ENCODE results near the gene COL4A3. TPM values are rescaled to one million over a fixed set of nuclear protein-coding genes. Genes with fewer than 3 reads are reported as not detected.

The COL4A3 gene
- total RNA-seq, 4 donors from 2014 or later, result under 0.01 to 67.7 (median 10.2) TPM

GRCh38 chr2:227296671-227297405, 132.4 kb downstream of the COL4A3 start:
- TF ChIP-seq, protein P1, sequence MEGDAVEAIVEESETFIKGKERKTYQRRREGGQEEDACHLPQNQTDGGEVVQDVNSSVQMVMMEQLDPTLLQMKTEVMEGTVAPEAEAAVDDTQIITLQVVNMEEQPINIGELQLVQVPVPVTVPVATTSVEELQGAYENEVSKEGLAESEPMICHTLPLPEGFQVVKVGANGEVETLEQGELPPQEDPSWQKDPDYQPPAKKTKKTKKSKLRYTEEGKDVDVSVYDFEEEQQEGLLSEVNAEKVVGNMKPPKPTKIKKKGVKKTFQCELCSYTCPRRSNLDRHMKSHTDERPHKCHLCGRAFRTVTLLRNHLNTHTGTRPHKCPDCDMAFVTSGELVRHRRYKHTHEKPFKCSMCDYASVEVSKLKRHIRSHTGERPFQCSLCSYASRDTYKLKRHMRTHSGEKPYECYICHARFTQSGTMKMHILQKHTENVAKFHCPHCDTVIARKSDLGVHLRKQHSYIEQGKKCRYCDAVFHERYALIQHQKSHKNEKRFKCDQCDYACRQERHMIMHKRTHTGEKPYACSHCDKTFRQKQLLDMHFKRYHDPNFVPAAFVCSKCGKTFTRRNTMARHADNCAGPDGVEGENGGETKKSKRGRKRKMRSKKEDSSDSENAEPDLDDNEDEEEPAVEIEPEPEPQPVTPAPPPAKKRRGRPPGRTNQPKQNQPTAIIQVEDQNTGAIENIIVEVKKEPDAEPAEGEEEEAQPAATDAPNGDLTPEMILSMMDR (IDR thresholded peaks at IDR 0.05), result no peak
- TF ChIP-seq POLR2A (IDR thresholded peaks at IDR 0.05), result no peak
- Histone ChIP-seq H3K27ac (no peak overlapping the region), H3K36me3 (no peaks in the 10 kb centered on the region), H3K4me3 (no peak overlapping the region), H3K9me3 (no peaks in the 10 kb centered on the region), H3K4me1 (no peaks in the 10 kb centered on the region), H3K27me3 (no peaks in the 10 kb centered on the region)
- no peak for DNase-seq

GRCh38 chr2:227301523-227301922, 137.1 kb downstream of the COL4A3 start:
- Histone ChIP-seq H3K27ac (no peak overlapping the region), H3K9me3 (no peaks in the 10 kb centered on the region), H3K4me3 (no peak overlapping the region), H3K4me1 (no peaks in the 10 kb centered on the region), H3K36me3 (no peaks in the 10 kb centered on the region), H3K27me3 (no peaks in the 10 kb centered on the region)
- TF ChIP-seq, protein P1 (IDR thresholded peaks at IDR 0.05), result no peak
- TF ChIP-seq POLR2A (IDR thresholded peaks at IDR 0.05), result no peak
- DNase-seq, result no peak

DNA sequence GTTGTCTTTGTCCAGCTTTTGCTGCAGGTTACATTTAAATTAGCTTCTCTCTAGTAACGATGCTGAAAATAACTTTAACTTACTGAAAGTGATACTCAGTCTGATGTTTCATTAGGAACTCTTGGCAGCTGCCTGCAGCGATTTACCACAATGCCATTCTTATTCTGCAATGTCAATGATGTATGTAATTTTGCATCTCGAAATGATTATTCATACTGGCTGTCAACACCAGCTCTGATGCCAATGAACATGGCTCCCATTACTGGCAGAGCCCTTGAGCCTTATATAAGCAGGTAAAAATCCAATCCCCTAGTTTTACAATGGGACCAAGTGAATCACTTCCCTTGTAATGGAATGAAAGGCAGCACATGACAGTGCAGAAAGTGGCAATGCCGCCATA, 144.4 kb downstream of the COL4A3 start:
- Histone ChIP-seq H3K4me3 (no peak overlapping the region), H3K27me3 (no peaks in the 10 kb centered on the region), H3K36me3 (no peaks in the 10 kb centered on the region), H3K27ac (no peak overlapping the region), H3K9me3 (no peaks in the 10 kb centered on the region), H3K4me1 (no peaks in the 10 kb centered on the region)
- no peak for DNase-seq
- TF ChIP-seq, protein P1 (IDR thresholded peaks at IDR 0.05), result no peak
- no peak for TF ChIP-seq POLR2A (IDR thresholded peaks at IDR 0.05)

- no peak for TF ChIP-seq POLR2A (IDR thresholded peaks at IDR 0.05)
- TF ChIP-seq, protein P1 (IDR thresholded peaks at IDR 0.05), result no peak
- H3K36me3 ChIP-seq, result no peaks in the 10 kb centered on the region
- no peaks in the 10 kb centered on the region for H3K9me3 ChIP-seq
- no peak overlapping the region for H3K27ac ChIP-seq
- H3K4me1 ChIP-seq, result no peaks in the 10 kb centered on the region
- H3K27me3 ChIP-seq, result no peaks in the 10 kb centered on the region
- no peak for DNase-seq
- no peak overlapping the region for H3K4me3 ChIP-seq
These were observed 146.3 kb downstream of the COL4A3 start for GRCh38 chr2:227310756-227311110.

GRCh38 chr2:227311861-227312506, 147.6 kb downstream of the COL4A3 start:
- TF ChIP-seq POLR2A (IDR thresholded peaks at IDR 0.05), result no peak
- TF ChIP-seq, protein P1 (IDR thresholded peaks at IDR 0.05), result no peak

More at GRCh38 chr2:227311861-227312506, 147.6 kb downstream of the COL4A3 start:
- Histone ChIP-seq H3K9me3 (no peaks in the 10 kb centered on the region), H3K4me3 (no peak overlapping the region), H3K27me3 (no peaks in the 10 kb centered on the region), H3K4me1 (no peaks in the 10 kb centered on the region), H3K27ac (no peak overlapping the region), H3K36me3 (no peaks in the 10 kb centered on the region)
- no peak for DNase-seq

Data from Peyer's patch (tissue), 4 donors.